GM12892 (cell line): ENCODE data around the gene PIGC.

Experiments used
- POLR2A ChIP-seq: IDR thresholded peaks from 2 replicates; pipeline ENCODE4 v1.6.1; 2011; ENCODE audit warnings: low read depth, low read length, control low read depth
- POLR2AphosphoS5 ChIP-seq: IDR thresholded peaks from 2 replicates; pipeline ENCODE4 v1.6.1; 2011; ENCODE audit warnings: low read depth, low read length, control low read depth
- TAF1 ChIP-seq: IDR thresholded peaks from 2 replicates; pipeline ENCODE4 v1.6.1; 2011; ENCODE audit warnings: low read depth, mild to moderate bottlenecking, control low read depth, low read length, borderline replicate concordance

DNA sequence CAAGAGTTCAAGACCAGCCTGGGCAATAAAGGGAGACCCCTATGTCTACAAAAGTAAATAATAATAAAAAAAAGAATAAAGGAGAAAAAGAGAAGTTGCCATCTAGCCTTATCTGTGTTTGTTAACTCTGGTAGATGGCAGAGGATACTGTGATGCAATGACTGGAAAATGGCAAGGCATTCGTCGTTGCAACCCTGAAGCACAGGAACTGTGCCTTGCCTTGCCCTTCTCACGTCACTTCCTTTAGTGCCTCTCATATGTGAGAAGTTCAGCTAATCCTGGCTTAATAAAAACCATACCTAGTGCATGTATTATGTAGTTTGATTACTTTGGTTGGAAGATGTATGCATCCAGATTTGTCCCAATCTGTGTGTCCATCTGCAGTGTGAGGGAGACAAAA lies 25.8 kb upstream of the PIGC start:
- no peak for TF ChIP-seq TAF1
- TF ChIP-seq POLR2A, result no peak
- TF ChIP-seq POLR2AphosphoS5, result no peak
